ENCODE data around the gene MYL11.

MYL11 gene

GRCh38 chr16:30407804-30408534, 33.4 kb downstream of the MYL11 start:
- no peaks in the 10 kb centered on the region for H3K9me3 ChIP-seq
- peak overlapping the region; percentile 65 to 84 for H3K4me3 ChIP-seq (ENCODE audit: low read depth in 1 of 2, low read length in 1 of 2)
- H3K27ac ChIP-seq, result peak overlapping the region; percentile 41
- no peak for TF ChIP-seq CTCF (IDR thresholded peaks at IDR 0.05)
- H3K27me3 ChIP-seq, result peaks cover 7% of the 10 kb centered on the region
- H3K4me1 ChIP-seq (ENCODE audit: control insufficient read depth in 1 of 2, insufficient read depth in 1 of 2, low read depth in 1 of 2, low read length in 1 of 2), result peaks cover 15 to 32% of the 10 kb centered on the region in 2 experiments
- no peaks in the 10 kb centered on the region for H3K36me3 ChIP-seq

GRCh38 chr16:30409125-30410060, 34.8 kb downstream of the MYL11 start:
- no peaks in the 10 kb centered on the region for H3K36me3 ChIP-seq

GRCh38 chr16:30413112-30413806, 38.7 kb downstream of the MYL11 start:
- Histone ChIP-seq H3K27me3 (no peaks in the 10 kb centered on the region), H3K4me1 (ENCODE audit: control insufficient read depth in 1 of 2, insufficient read depth in 1 of 2, low read depth in 1 of 2, low read length in 1 of 2) (peaks cover 10 to 21% of the 10 kb centered on the region in 2 experiments), H3K36me3 (no peaks in the 10 kb centered on the region), H3K27ac (no peak overlapping the region), H3K4me3 (ENCODE audit: low read depth in 1 of 2, low read length in 1 of 2) (no peak overlapping the region), H3K9me3 (no peaks in the 10 kb centered on the region)
- no peak for TF ChIP-seq CTCF (IDR thresholded peaks at IDR 0.05)

More at GRCh38 chr16:30409125-30410060, 34.8 kb downstream of the MYL11 start:
- peaks cover 7% of the 10 kb centered on the region for H3K27me3 ChIP-seq
- peak overlapping the region; percentile 31 for H3K27ac ChIP-seq
- TF ChIP-seq CTCF (IDR thresholded peaks at IDR 0.05), result peak; percentile 93
- no peaks in the 10 kb centered on the region for H3K9me3 ChIP-seq
- H3K4me1 ChIP-seq (ENCODE audit: control insufficient read depth in 1 of 2, insufficient read depth in 1 of 2, low read depth in 1 of 2, low read length in 1 of 2), result peaks cover 10 to 24% of the 10 kb centered on the region in 2 experiments
- no peak overlapping the region for H3K4me3 ChIP-seq (ENCODE audit: low read depth in 1 of 2, low read length in 1 of 2)

GRCh38 chr16:30414159-30414558, 39.6 kb downstream of the MYL11 start:
- peaks cover 15 to 25% of the 10 kb centered on the region in 2 experiments for H3K4me1 ChIP-seq (ENCODE audit: control insufficient read depth in 1 of 2, insufficient read depth in 1 of 2, low read depth in 1 of 2, low read length in 1 of 2)
- H3K9me3 ChIP-seq, result no peaks in the 10 kb centered on the region
- TF ChIP-seq CTCF (IDR thresholded peaks at IDR 0.05), result no peak
- no peak overlapping the region for H3K4me3 ChIP-seq (ENCODE audit: low read depth in 1 of 2, low read length in 1 of 2)
- no peak overlapping the region for H3K27ac ChIP-seq
- no peaks in the 10 kb centered on the region for H3K27me3 ChIP-seq
- H3K36me3 ChIP-seq, result no peaks in the 10 kb centered on the region

- Histone ChIP-seq H3K4me1 (ENCODE audit: control insufficient read depth in 1 of 2, insufficient read depth in 1 of 2, low read depth in 1 of 2, low read length in 1 of 2) (peaks cover 15 to 18% of the 10 kb centered on the region in 2 experiments), H3K9me3 (no peaks in the 10 kb centered on the region), H3K27me3 (no peaks in the 10 kb centered on the region), H3K36me3 (no peaks in the 10 kb centered on the region), H3K4me3 (ENCODE audit: low read depth in 1 of 2, low read length in 1 of 2) (no peak overlapping the region), H3K27ac (no peak overlapping the region)
- no peak for TF ChIP-seq CTCF (IDR thresholded peaks at IDR 0.05)
These were observed 41.5 kb downstream of the MYL11 start for GRCh38 chr16:30416047-30416603.
